ENCODE results near the gene SEMA6D. TPM values are rescaled to one million over a fixed set of nuclear protein-coding genes. Genes with fewer than 3 reads are reported as not detected.

SEMA6D gene
- total and polyA plus RNA-seq, 5 donors = 6.5 to 28.3 (median 20.7) TPM

GRCh38 chr15:47787875-47788274 lies 70.6 kb downstream of the SEMA6D start:
- intact Hi-C loops (cut with DNase I) = no loop called here
- H3K4me3 ChIP-seq (ENCODE audit: low read length) = no peak overlapping the region
- 57% methylated on average over 1 of the region's 1 CpG for WGBS
- peaks cover 4% of the 10 kb centered on the region for H3K4me1 ChIP-seq (ENCODE audit: control insufficient read depth, insufficient read depth, low read length)
- H3K9me3 ChIP-seq (ENCODE audit: control insufficient read depth, low read length) = no peaks in the 10 kb centered on the region
- no peak overlapping the region for H3K27ac ChIP-seq (ENCODE audit: low read length)
- no peak for DNase-seq
- H3K27me3 ChIP-seq (ENCODE audit: control insufficient read depth, insufficient read depth) = no peaks in the 10 kb centered on the region
- ATAC-seq = no peak

- DNase-seq = no peak
- no peak for ATAC-seq
- Histone ChIP-seq H3K4me1 (ENCODE audit: control insufficient read depth, insufficient read depth, low read length) (peaks cover 4% of the 10 kb centered on the region), H3K27ac (ENCODE audit: low read length) (no peak overlapping the region), H3K4me3 (ENCODE audit: low read length) (no peak overlapping the region), H3K9me3 (ENCODE audit: control insufficient read depth, low read length) (no peaks in the 10 kb centered on the region), H3K27me3 (ENCODE audit: control insufficient read depth, insufficient read depth) (no peaks in the 10 kb centered on the region)
- intact Hi-C loops (cut with DNase I) = no loop called here
- WGBS = 68% methylated on average over 3 of the region's 3 CpGs
These were observed 71.4 kb downstream of the SEMA6D start for GRCh38 chr15:47788685-47789084.

GRCh38 chr15:47791161-47791560 lies 73.9 kb downstream of the SEMA6D start:
- no peak for DNase-seq
- Histone ChIP-seq H3K9me3 (ENCODE audit: control insufficient read depth, low read length) (no peaks in the 10 kb centered on the region), H3K4me3 (ENCODE audit: low read length) (no peak overlapping the region), H3K27me3 (ENCODE audit: control insufficient read depth, insufficient read depth) (no peaks in the 10 kb centered on the region), H3K27ac (ENCODE audit: low read length) (no peak overlapping the region), H3K4me1 (ENCODE audit: control insufficient read depth, insufficient read depth, low read length) (peaks cover 6% of the 10 kb centered on the region)
- WGBS = 50% methylated on average over 1 of the region's 1 CpG
- intact Hi-C loops (cut with DNase I) = no loop called here
- no peak for ATAC-seq

- DNase-seq (no peak), ATAC-seq (no peak)
- intact Hi-C loops (cut with DNase I) = no loop called here
- Histone ChIP-seq H3K4me3 (ENCODE audit: low read length) (no peak overlapping the region), H3K9me3 (ENCODE audit: control insufficient read depth, low read length) (no peaks in the 10 kb centered on the region), H3K27ac (ENCODE audit: low read length) (no peak overlapping the region), H3K27me3 (ENCODE audit: control insufficient read depth, insufficient read depth) (no peaks in the 10 kb centered on the region), H3K4me1 (ENCODE audit: control insufficient read depth, insufficient read depth, low read length) (peaks cover 6% of the 10 kb centered on the region)
- 69% methylated on average over 2 of the region's 2 CpGs for WGBS
These were observed 74.9 kb downstream of the SEMA6D start for GRCh38 chr15:47792231-47792630.

GRCh38 chr15:47794252-47794914 lies 77.1 kb downstream of the SEMA6D start:
- intact Hi-C loops (cut with DNase I) = no loop called here
- 41% methylated on average over 3 of the region's 3 CpGs for WGBS
- ATAC-seq = no peak

GRCh38 chr15:47795864-47796263 lies 78.6 kb downstream of the SEMA6D start:
- intact Hi-C loops (cut with DNase I) = no loop called here
- peaks cover 3% of the 10 kb centered on the region for H3K4me1 ChIP-seq (ENCODE audit: control insufficient read depth, insufficient read depth, low read length)
- ATAC-seq = no peak

More at GRCh38 chr15:47794252-47794914, 77.1 kb downstream of the SEMA6D start:
- DNase-seq = no peak
- no peaks in the 10 kb centered on the region for H3K27me3 ChIP-seq (ENCODE audit: control insufficient read depth, insufficient read depth)
- H3K4me3 ChIP-seq (ENCODE audit: low read length) = no peak overlapping the region
- H3K27ac ChIP-seq (ENCODE audit: low read length) = no peak overlapping the region
- H3K4me1 ChIP-seq (ENCODE audit: control insufficient read depth, insufficient read depth, low read length) = peaks cover 4% of the 10 kb centered on the region
- H3K9me3 ChIP-seq (ENCODE audit: control insufficient read depth, low read length) = no peaks in the 10 kb centered on the region

GRCh38 chr15:47796339-47796738 lies 79.0 kb downstream of the SEMA6D start:
- H3K27me3 ChIP-seq (ENCODE audit: control insufficient read depth, insufficient read depth) = no peaks in the 10 kb centered on the region
- peaks cover 3% of the 10 kb centered on the region for H3K4me1 ChIP-seq (ENCODE audit: control insufficient read depth, insufficient read depth, low read length)
- ATAC-seq (peak; percentile 72 to 80), DNase-seq (no peak)
- H3K9me3 ChIP-seq (ENCODE audit: control insufficient read depth, low read length) = no peaks in the 10 kb centered on the region
- H3K4me3 ChIP-seq (ENCODE audit: low read length) = no peak overlapping the region
- 41% methylated on average over 3 of the region's 3 CpGs for WGBS
- no peak overlapping the region for H3K27ac ChIP-seq (ENCODE audit: low read length)
- intact Hi-C loops (cut with DNase I) = no loop called here

More at GRCh38 chr15:47795864-47796263, 78.6 kb downstream of the SEMA6D start:
- Histone ChIP-seq H3K4me3 (ENCODE audit: low read length) (no peak overlapping the region), H3K9me3 (ENCODE audit: control insufficient read depth, low read length) (no peaks in the 10 kb centered on the region), H3K27me3 (ENCODE audit: control insufficient read depth, insufficient read depth) (no peaks in the 10 kb centered on the region), H3K27ac (ENCODE audit: low read length) (no peak overlapping the region)
- WGBS = 70% methylated on average over 3 of the region's 3 CpGs
- no peak for DNase-seq

GRCh38 chr15:47796830-47797229 lies 79.5 kb downstream of the SEMA6D start:
- intact Hi-C loops (cut with DNase I) = no loop called here
- Histone ChIP-seq H3K4me3 (ENCODE audit: low read length) (no peak overlapping the region), H3K27ac (ENCODE audit: low read length) (no peak overlapping the region), H3K27me3 (ENCODE audit: control insufficient read depth, insufficient read depth) (no peaks in the 10 kb centered on the region), H3K9me3 (ENCODE audit: control insufficient read depth, low read length) (no peaks in the 10 kb centered on the region), H3K4me1 (ENCODE audit: control insufficient read depth, insufficient read depth, low read length) (peaks cover 3% of the 10 kb centered on the region)
- DNase-seq = no peak
- ATAC-seq = no peak
- 66% methylated on average over 3 of the region's 3 CpGs for WGBS

GRCh38 chr15:47801522-47801921 lies 84.2 kb downstream of the SEMA6D start:
- WGBS = 91% methylated on average over 3 of the region's 3 CpGs
- DNase-seq (no peak), ATAC-seq (no peak)
- intact Hi-C loops (cut with DNase I) = no loop called here
- Histone ChIP-seq H3K27me3 (ENCODE audit: control insufficient read depth, insufficient read depth) (no peaks in the 10 kb centered on the region), H3K27ac (ENCODE audit: low read length) (no peak overlapping the region), H3K4me3 (ENCODE audit: low read length) (no peak overlapping the region), H3K4me1 (ENCODE audit: control insufficient read depth, insufficient read depth, low read length) (no peaks in the 10 kb centered on the region), H3K9me3 (ENCODE audit: control insufficient read depth, low read length) (no peaks in the 10 kb centered on the region)

- Histone ChIP-seq H3K27me3 (ENCODE audit: control insufficient read depth, insufficient read depth) (no peaks in the 10 kb centered on the region), H3K9me3 (ENCODE audit: control insufficient read depth, low read length) (no peaks in the 10 kb centered on the region), H3K27ac (ENCODE audit: low read length) (no peak overlapping the region), H3K4me3 (ENCODE audit: low read length) (no peak overlapping the region), H3K4me1 (ENCODE audit: control insufficient read depth, insufficient read depth, low read length) (no peaks in the 10 kb centered on the region)
- intact Hi-C loops (cut with DNase I) = no loop called here
- no peak for DNase-seq
- ATAC-seq = no peak
These were observed 84.9 kb downstream of the SEMA6D start for GRCh38 chr15:47802216-47802615.

- intact Hi-C loops (cut with DNase I) = no loop called here
- Histone ChIP-seq H3K4me3 (ENCODE audit: low read length) (no peak overlapping the region), H3K4me1 (ENCODE audit: control insufficient read depth, insufficient read depth, low read length) (no peaks in the 10 kb centered on the region), H3K27ac (ENCODE audit: low read length) (no peak overlapping the region), H3K9me3 (ENCODE audit: control insufficient read depth, low read length) (no peaks in the 10 kb centered on the region), H3K27me3 (ENCODE audit: control insufficient read depth, insufficient read depth) (no peaks in the 10 kb centered on the region)
- DNase-seq (no peak), ATAC-seq (no peak)
- WGBS = 94% methylated on average over 2 of the region's 2 CpGs
These were observed 86.5 kb downstream of the SEMA6D start for GRCh38 chr15:47803767-47804166.

- 86% methylated on average over 6 of the region's 6 CpGs for WGBS
- intact Hi-C loops (cut with DNase I) = no loop called here
- ATAC-seq (no peak), DNase-seq (no peak)
- no peaks in the 10 kb centered on the region for H3K9me3 ChIP-seq (ENCODE audit: control insufficient read depth, low read length)
- no peaks in the 10 kb centered on the region for H3K4me1 ChIP-seq (ENCODE audit: control insufficient read depth, insufficient read depth, low read length)
- H3K27ac ChIP-seq (ENCODE audit: low read length) = no peak overlapping the region
- H3K4me3 ChIP-seq (ENCODE audit: low read length) = no peak overlapping the region
- no peaks in the 10 kb centered on the region for H3K27me3 ChIP-seq (ENCODE audit: control insufficient read depth, insufficient read depth)
These were observed 87.4 kb downstream of the SEMA6D start for GRCh38 chr15:47804733-47805132.
